Smooth muscle cell (in vitro differentiated cells): Measurements from ENCODE around the gene TPP2. TPM values are rescaled to one million over a fixed set of nuclear protein-coding genes. Genes with fewer than 3 reads are reported as not detected.

Experiments used
- DNase-seq: peaks from one replicate; lab custom pipeline; 2025; ENCODE audit not compliant: unreplicated experiment; lab: John Stamatoyannopoulos, UW
- H2AFZ ChIP-seq: fragments of 200-600 bp; sonication (generic); 2 replicates; pipeline ENCODE4 v1.6.0; 2016; ENCODE audit warnings: antibody characterized with exemption, low read depth, mild to moderate bottlenecking
- H3F3A ChIP-seq: fragments of 200-600 bp; sonication (generic); 2 replicates; pipeline ENCODE4 v1.6.0; 2017; ENCODE audit warnings: antibody characterized with exemption, low read depth
- H3K27ac ChIP-seq: fragments of 200-600 bp; sonication (generic); 2 replicates; pipeline ENCODE4 v1.5.1; 2016; ENCODE audit warnings: low read depth, mild to moderate bottlenecking
- H3K27me3 ChIP-seq: fragments of 200-600 bp; sonication (generic); 2 replicates; pipeline ENCODE4 v1.6.1; 2016; ENCODE audit warnings: low read depth, mild to moderate bottlenecking
- H3K36me3 ChIP-seq: fragments of 200-600 bp; sonication (generic); 2 replicates; pipeline ENCODE4 v1.5.1; 2016; ENCODE audit warnings: low read depth
- H3K4me1 ChIP-seq: fragments of 200-600 bp; sonication (generic); 2 replicates; pipeline ENCODE4 v1.5.1; 2016; ENCODE audit warnings: low read depth
- H3K4me2 ChIP-seq: fragments of 200-600 bp; sonication (generic); 2 replicates; pipeline ENCODE4 v1.6.0; 2016; ENCODE audit warnings: mild to moderate bottlenecking
- H3K4me3 ChIP-seq: fragments of 200-600 bp; sonication (generic); 2 replicates; pipeline ENCODE4 v1.5.1; 2016; ENCODE audit warnings: mild to moderate bottlenecking
- H3K79me2 ChIP-seq: fragments of 200-600 bp; sonication (generic); 2 replicates; pipeline ENCODE4 v1.6.0; 2016; ENCODE audit warnings: low read depth, mild to moderate bottlenecking
- H3K9ac ChIP-seq: fragments of 200-600 bp; sonication (generic); 2 replicates; pipeline ENCODE4 v1.6.0; 2016; ENCODE audit warnings: low read depth
- H3K9me3 ChIP-seq: fragments of 200-600 bp; sonication (generic); replicated peaks from 2 replicates; pipeline ENCODE4 v1.5.1; 2016; ENCODE audit warnings: low read depth
- H4K20me1 ChIP-seq: fragments of 200-600 bp; sonication (generic); 2 replicates; pipeline ENCODE4 v1.6.0; 2016; ENCODE audit warnings: low read depth
- CTCF ChIP-seq: fragments of 200-600 bp; sonication (generic); IDR thresholded peaks from 2 replicates; pipeline ENCODE4 v1.5.1; 2017; ENCODE audit warnings: borderline replicate concordance, mild to moderate bottlenecking, antibody characterized with exemption; ENCODE audit not compliant: insufficient read depth, poor library complexity, severe bottlenecking
- WGBS: methylation state at CpG from one replicate; pipeline ENCODE4 v1.1.7; 2016; ENCODE audit warnings: low lambda C conversion rate; 5-methylcytosine and 5-hydroxymethylcytosine counted together
- polyA plus RNA-seq: library from polyadenylated mRNA; unstranded; fragments of >200 nt; fragmentation: Nextera tagmentation; extraction: Ambion mirVana; gene quantifications from 2 replicates; pipeline ENCODE4 v1.2.1, GENCODE V29; 2016
- total RNA-seq: library from RNA; depleted of rRNA; stranded (reverse); fragments of >200 nt; gene quantifications from 2 replicates; pipeline ENCODE4 v1.2.3, GENCODE V29; 2014

Gene TPP2
- total and polyA plus RNA-seq, 2 experiments from 2014 or later = 13.0 to 38.7 TPM

- H3K4me2 ChIP-seq = no peak overlapping the region
- no peak for DNase-seq
- no peak for TF ChIP-seq CTCF
Measured at GRCh38 chr13:102677122-102677521, 80.3 kb downstream of the TPP2 start.

GRCh38 chr13:102678339-102679107 lies 81.7 kb downstream of the TPP2 start:
- Histone ChIP-seq H3K4me2 (no peak overlapping the region), H3K9me3 (no peaks in the 10 kb centered on the region), H3K4me3 (no peak overlapping the region), H3K9ac (no peak overlapping the region), H2AFZ (no peak overlapping the region), H4K20me1 (no peaks in the 10 kb centered on the region), H3K27me3 (no peaks in the 10 kb centered on the region), H3K36me3 (peaks cover 12% of the 10 kb centered on the region), H3K4me1 (no peaks in the 10 kb centered on the region), H3K27ac (no peak overlapping the region), H3F3A (peaks cover 3% of the 10 kb centered on the region), H3K79me2 (no peaks in the 10 kb centered on the region)
- WGBS = 98% methylated on average over 5 of the region's 5 CpGs
- TF ChIP-seq CTCF = no peak
- no peak for DNase-seq

More at GRCh38 chr13:102677122-102677521, 80.3 kb downstream of the TPP2 start:
- no peaks in the 10 kb centered on the region for H3K4me1 ChIP-seq
- H2AFZ ChIP-seq = no peak overlapping the region
- no peaks in the 10 kb centered on the region for H4K20me1 ChIP-seq
- no peak overlapping the region for H3K27ac ChIP-seq
- no peaks in the 10 kb centered on the region for H3K79me2 ChIP-seq
- H3K27me3 ChIP-seq = no peaks in the 10 kb centered on the region
- 95% methylated on average over 4 of the region's 4 CpGs for WGBS
- H3K9me3 ChIP-seq = no peaks in the 10 kb centered on the region
- peaks cover 3% of the 10 kb centered on the region for H3F3A ChIP-seq
- peaks cover 12% of the 10 kb centered on the region for H3K36me3 ChIP-seq
- no peak overlapping the region for H3K4me3 ChIP-seq
- H3K9ac ChIP-seq = no peak overlapping the region

GRCh38 chr13:102679449-102680132 lies 82.8 kb downstream of the TPP2 start:
- H3K27ac ChIP-seq = no peak overlapping the region
- DNase-seq = no peak
- no peaks in the 10 kb centered on the region for H4K20me1 ChIP-seq
- H3K79me2 ChIP-seq = no peaks in the 10 kb centered on the region
- no peaks in the 10 kb centered on the region for H3K4me1 ChIP-seq
- H3K27me3 ChIP-seq = no peaks in the 10 kb centered on the region
- no peak overlapping the region for H3K9ac ChIP-seq
- H3F3A ChIP-seq = peaks cover 3% of the 10 kb centered on the region
- no peak for TF ChIP-seq CTCF
- no peak overlapping the region for H3K4me2 ChIP-seq
- H2AFZ ChIP-seq = no peak overlapping the region
- peaks cover 8% of the 10 kb centered on the region for H3K36me3 ChIP-seq
- 73% methylated on average over 3 of the region's 3 CpGs for WGBS
- H3K4me3 ChIP-seq = no peak overlapping the region
- H3K9me3 ChIP-seq = no peaks in the 10 kb centered on the region
